IMR-90 (cell line): ENCODE measurements around the gene OPN4. TPM values are rescaled to one million over a fixed set of nuclear protein-coding genes. Genes with fewer than 3 reads are reported as not detected.

Experiments used
- ATAC-seq: fragments of 200-7000 bp; cut with Tn5 transposase; 2 replicates; pipeline ENCODE4 v1.9.1; 2020; ENCODE audit warnings: low read depth, mild to moderate bottlenecking, moderate library complexity
- BruUV-seq: library from RNA; stranded (reverse); fragments of 400-500 nt; replicated peaks from 2 replicates; lab custom pipeline; 2021; lab: Mats Ljungman, UMichigan
- CTCF ChIA-PET: fragments of 300-600 bp; formaldehyde crosslinking; extraction: SDS; loops from one replicate; lab custom pipeline; 2021; ENCODE audit warnings: antibody characterized with exemption; lab: Yijun Ruan, JAX
- POLR2A ChIA-PET: fragments of 300-600 bp; sonication (Branson Sonifier 250); formaldehyde crosslinking; loops from one replicate; lab custom pipeline; 2022; ENCODE audit warnings: antibody characterized with exemption; ENCODE audit not compliant: unreplicated experiment; lab: Charles Lee
- DNase-seq: peaks from one replicate; pipeline ENCODE4 v3.0.0; 2013
- H2AFZ ChIP-seq: replicated peaks from 2 replicates; pipeline ENCODE3; 2013; ENCODE audit warnings: low read length, mild to moderate bottlenecking; ENCODE audit not compliant: poor library complexity
- H2AK5ac ChIP-seq: 2 replicates; pipeline ENCODE4 v1.6.1; 2013; ENCODE audit warnings: low read depth, low read length, inconsistent platforms
- H2AK9ac ChIP-seq: replicated peaks from 2 replicates; pipeline ENCODE3; 2013; ENCODE audit warnings: mild to moderate bottlenecking, low read depth, low read length, moderate library complexity; ENCODE audit not compliant: poor library complexity
- H2BK120ac ChIP-seq: 2 replicates; pipeline ENCODE4 v1.6.1; 2013; ENCODE audit warnings: low read depth, low read length, inconsistent platforms
- H2BK15ac ChIP-seq: 3 replicates; pipeline ENCODE4 v1.6.1; 2013; ENCODE audit warnings: low read depth, low read length, inconsistent platforms
- H2BK20ac ChIP-seq: 2 replicates; pipeline ENCODE4 v1.6.1; 2013; ENCODE audit warnings: low read depth, mild to moderate bottlenecking, inconsistent platforms, low read length, moderate library complexity
- H2BK5ac ChIP-seq: 2 replicates; pipeline ENCODE4 v1.6.1; 2013; ENCODE audit warnings: mild to moderate bottlenecking, low read depth, low read length, inconsistent platforms; ENCODE audit not compliant: poor library complexity, severe bottlenecking
- H3K14ac ChIP-seq: replicated peaks from 2 replicates; pipeline ENCODE4 v1.6.1; 2013; ENCODE audit warnings: low read depth, low read length, inconsistent platforms
- H3K18ac ChIP-seq: 2 replicates; pipeline ENCODE4 v1.6.1; 2013; ENCODE audit warnings: low read depth, low read length, control low read depth
- H3K23ac ChIP-seq: 2 replicates; pipeline ENCODE4 v1.6.1; 2013; ENCODE audit warnings: low read depth, low read length, inconsistent platforms
- H3K27ac ChIP-seq: 2 replicates; pipeline ENCODE4 v1.5.1; 2013; ENCODE audit warnings: mild to moderate bottlenecking, control low read depth, low read length; ENCODE audit not compliant: insufficient read depth
- H3K27me3 ChIP-seq: 2 replicates; pipeline ENCODE4 v1.6.1; 2013; ENCODE audit warnings: low read length; ENCODE audit not compliant: control insufficient read depth, insufficient read depth
- H3K36me3 ChIP-seq: 2 replicates; pipeline ENCODE4 v1.6.1; 2013; ENCODE audit warnings: low read length, mixed read lengths; ENCODE audit not compliant: control insufficient read depth, insufficient read depth
- H3K4ac ChIP-seq: 2 replicates; pipeline ENCODE4 v1.6.1; 2013; ENCODE audit warnings: low read depth, low read length, inconsistent platforms
- H3K4me1 ChIP-seq: 2 replicates; pipeline ENCODE4 v1.6.1; 2013; ENCODE audit warnings: low read length, mixed read lengths; ENCODE audit not compliant: control insufficient read depth, insufficient read depth
- H3K4me2 ChIP-seq: 2 replicates; pipeline ENCODE4 v1.6.1; 2013; ENCODE audit warnings: low read depth, mild to moderate bottlenecking, control low read depth, low read length, moderate library complexity
- H3K4me3 ChIP-seq: 2 replicates; pipeline ENCODE4 v1.5.1; 2013; ENCODE audit warnings: low read depth, mild to moderate bottlenecking, control low read depth, low read length, moderate library complexity; ENCODE audit not compliant: insufficient read depth
- H3K56ac ChIP-seq: 2 replicates; pipeline ENCODE4 v1.6.1; 2013; ENCODE audit warnings: low read length, inconsistent platforms; ENCODE audit not compliant: insufficient read depth; ENCODE audit errors: extremely low read depth
- H3K79me1 ChIP-seq, 2 experiments: 2 replicates each; pipeline ENCODE4 v1.6.1; 2013; ENCODE audit warnings: low read length in 2 of 2, inconsistent platforms in 1 of 2, low read depth in 1 of 2
- H3K9ac ChIP-seq: 2 replicates; pipeline ENCODE4 v1.6.1; 2013; ENCODE audit warnings: low read depth, low read length, control low read depth
- H3K9me1 ChIP-seq: 2 replicates; pipeline ENCODE4 v1.6.1; 2013; ENCODE audit warnings: low read length, inconsistent platforms; ENCODE audit not compliant: insufficient read depth
- H3K9me3 ChIP-seq: 2 replicates; pipeline ENCODE4 v1.6.1; 2013; ENCODE audit warnings: low read length; ENCODE audit not compliant: control insufficient read depth, insufficient read depth
- H4K20me1 ChIP-seq: 2 replicates; pipeline ENCODE4 v1.6.1; 2013; ENCODE audit warnings: low read length, inconsistent platforms; ENCODE audit not compliant: insufficient read depth
- H4K5ac ChIP-seq: 2 replicates; pipeline ENCODE4 v1.6.1; 2013; ENCODE audit warnings: mild to moderate bottlenecking, low read depth, low read length, control low read depth
- H4K8ac ChIP-seq, 2 experiments: 2 replicates each; pipeline ENCODE4 v1.6.1; 2013; ENCODE audit warnings: low read depth in 2 of 2, low read length in 2 of 2, control low read depth in 1 of 2, inconsistent platforms in 1 of 2
- H4K91ac ChIP-seq: 2 replicates; pipeline ENCODE4 v1.6.1; 2013; ENCODE audit warnings: low read depth, low read length, inconsistent platforms; ENCODE audit not compliant: insufficient read depth
- FOS ChIP-seq: fragments of 150-350 bp; IDR thresholded peaks from 2 replicates; pipeline ENCODE4 v1.6.1; 2016; ENCODE audit warnings: low read depth, low read length
- MAFK ChIP-seq: IDR thresholded peaks from 2 replicates; pipeline ENCODE4 v1.6.1; 2012; ENCODE audit warnings: low read depth, low read length, improper control_type of control experiment
- MXI1 ChIP-seq: IDR thresholded peaks from 2 replicates; pipeline ENCODE4 v1.6.1; 2012; ENCODE audit warnings: low read depth, mild to moderate bottlenecking, low read length, moderate library complexity, borderline replicate concordance
- NFE2L2 ChIP-seq: fragments of 150-350 bp; IDR thresholded peaks from 2 replicates; pipeline ENCODE4 v1.6.1; 2016; ENCODE audit warnings: low read depth, mild to moderate bottlenecking, low read length
- RAD21 ChIP-seq: IDR thresholded peaks from 2 replicates; pipeline ENCODE4 v1.6.1; 2012; ENCODE audit warnings: low read length, improper control_type of control experiment
- WGBS, 2 experiments: methylation state at CpG; one replicate each; pipeline versions ENCODE4 v1.1.5 to v1.1.7; 2013; ENCODE audit warnings: missing lambda C conversion rate in 2 of 2; ENCODE audit not compliant: insufficient read length in 1 of 2; ENCODE audit errors: extremely low coverage in 2 of 2; 5-methylcytosine and 5-hydroxymethylcytosine counted together
- dilution Hi-C: fragments of 300-500 bp; cut with HindIII; formaldehyde crosslinking; loops from one replicate; pipeline ENCODE4 v1.14.3; 2018; ENCODE audit warnings: low sequenced_read_pairs; ENCODE audit not compliant: unreplicated experiment
- in situ Hi-C: fragments of 300-500 bp; cut with MboI; formaldehyde crosslinking; loops from 3 replicates; pipeline ENCODE4 v1.14.3; 2019; ENCODE audit warnings: low sequenced_read_pairs, inconsistent platforms, mixed read lengths
- intact Hi-C: fragments of 100-400 bp; cut with micrococcal nuclease; formaldehyde crosslinking; loops from 2 replicates; pipeline ENCODE4 v1.10.0; 2022
- polyA plus RNA-seq, 3 experiments: library from polyadenylated mRNA; depleted of rRNA; stranded (reverse); fragments of >200 nt; gene quantifications; 2 replicates each; pipeline ENCODE4 v1.2.3, GENCODE V29; 2012; ENCODE audit warnings: low replicate concordance in 1 of 3
- total RNA-seq: library from RNA; depleted of rRNA; stranded (reverse); fragments of >200 nt; gene quantifications from 2 replicates; pipeline ENCODE4 v1.2.3, GENCODE V29; 2012

OPN4 gene
- total and polyA plus RNA-seq, 2 of the 4 experiments (the other 2 are of a cell fraction): 0.03 TPM; not detected in 1

DNA sequence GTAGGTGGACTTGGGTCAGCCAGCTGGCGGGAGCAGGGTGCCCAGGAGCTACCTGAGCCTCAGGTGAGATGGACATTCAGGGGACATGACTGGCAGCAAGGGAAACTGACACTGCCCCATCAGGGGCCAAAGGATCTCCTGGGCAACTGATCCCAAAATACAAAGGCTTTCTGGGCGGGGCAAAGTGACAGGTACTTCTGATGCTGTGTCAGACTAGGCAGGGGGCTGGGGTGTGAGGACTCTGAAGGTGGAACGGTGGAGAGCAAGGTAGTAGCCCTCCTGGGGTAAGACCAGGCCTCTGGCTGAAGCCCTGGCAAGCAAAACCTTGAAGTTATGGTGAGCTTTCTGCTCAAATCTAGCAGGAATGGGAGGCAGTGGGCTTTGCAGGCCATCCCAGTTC lies 4.4 kb downstream of the OPN4 start:
- ChIA-PET POLR2A (no interaction called here), CTCF (no interaction called here)
- peaks cover 2% of the 10 kb centered on the region; the same call in 1 of the 2 replicates for H3K4me1 ChIP-seq
- in situ Hi-C loops (no loop called here), dilution Hi-C loops (no loop called here), intact Hi-C loops (no loop called here)
- H3K56ac ChIP-seq: no peak overlapping the region
- no peak overlapping the region for H2AK5ac ChIP-seq
- no peak overlapping the region for H3K23ac ChIP-seq
- H3K9me1 ChIP-seq: peaks cover 12% of the 10 kb centered on the region
- no peak overlapping the region for H3K9ac ChIP-seq
- no TSS peak for BruUV-seq
- H3K4me2 ChIP-seq: no peak overlapping the region
- no peak overlapping the region for H2BK120ac ChIP-seq
- no peak overlapping the region for H2AFZ ChIP-seq
- DNase-seq (no peak), ATAC-seq (no peak)
- no peak overlapping the region for H2AK9ac ChIP-seq
- H3K79me1 ChIP-seq: no peaks in the 10 kb centered on the region
- 71% methylated on average over 1 of the region's 3 CpGs; no CpG with 5 or more reads in 1 of the 2 experiments for WGBS, 2 experiments
- H3K4me3 ChIP-seq: no peak overlapping the region
- no peak overlapping the region for H4K8ac ChIP-seq
- H3K27me3 ChIP-seq: no peaks in the 10 kb centered on the region; the same call in 1 of the 2 replicates
- no peak overlapping the region for H4K91ac ChIP-seq
- TF ChIP-seq MAFK: no peak
- no peak for TF ChIP-seq RAD21
- no peak for TF ChIP-seq NFE2L2
- no peak for TF ChIP-seq MXI1
- no peak for TF ChIP-seq FOS
- no peaks in the 10 kb centered on the region for H3K36me3 ChIP-seq
- no peak overlapping the region for H3K4ac ChIP-seq
- H4K5ac ChIP-seq: no peak overlapping the region
- H3K9me3 ChIP-seq: no peaks in the 10 kb centered on the region
- H2BK5ac ChIP-seq: no peak overlapping the region
- no peak overlapping the region for H3K27ac ChIP-seq
- H2BK15ac ChIP-seq: no peak overlapping the region
- no peak overlapping the region for H2BK20ac ChIP-seq
- no peaks in the 10 kb centered on the region for H4K20me1 ChIP-seq
- H3K14ac ChIP-seq: no peak overlapping the region
- no peak overlapping the region for H3K18ac ChIP-seq
